Esophagus muscularis mucosa (tissue), 3 donors: Measurements from ENCODE around the gene RPLP2.

ENCODE experiments used
- CTCF ChIP-seq, 3 experiments: fragments of 200-600 bp in 2 of 3; fragments of 450-650 bp in 1 of 3; sonication (generic) in 2 of 3; IDR thresholded peaks; one replicate each; pipeline ENCODE4 v1.5.1; 2017 to 2019; ENCODE audit warnings: antibody characterized with exemption in 3 of 3, mild to moderate bottlenecking in 2 of 3, moderate library complexity in 1 of 3
- POLR2A ChIP-seq: fragments of 450-650 bp; IDR thresholded peaks from one replicate; pipeline ENCODE4 v1.6.1; 2017; ENCODE audit warnings: antibody characterized with exemption, moderate library complexity, mild to moderate bottlenecking, low read depth
- POLR2AphosphoS5 ChIP-seq, 2 donors: sonication (generic); formaldehyde crosslinking; IDR thresholded peaks; one replicate each; pipeline ENCODE4 v1.6.1; 2017; ENCODE audit warnings: antibody characterized with exemption in 2 of 2

- TF ChIP-seq POLR2A (no peak), CTCF (IDR thresholded peaks at IDR 0.05) (no peak), POLR2AphosphoS5 (IDR thresholded peaks at IDR 0.05) (no peak)
Measured at GRCh38 chr11:794013-794765, 15.6 kb upstream of the RPLP2 start.
